NCI-H2107 (cell line): ENCODE results near the gene GPR37.

Experiments
- DNase-seq: peaks from one replicate; lab custom pipeline; 2025; lab: John Stamatoyannopoulos, UW

Gene GPR37, protein sequence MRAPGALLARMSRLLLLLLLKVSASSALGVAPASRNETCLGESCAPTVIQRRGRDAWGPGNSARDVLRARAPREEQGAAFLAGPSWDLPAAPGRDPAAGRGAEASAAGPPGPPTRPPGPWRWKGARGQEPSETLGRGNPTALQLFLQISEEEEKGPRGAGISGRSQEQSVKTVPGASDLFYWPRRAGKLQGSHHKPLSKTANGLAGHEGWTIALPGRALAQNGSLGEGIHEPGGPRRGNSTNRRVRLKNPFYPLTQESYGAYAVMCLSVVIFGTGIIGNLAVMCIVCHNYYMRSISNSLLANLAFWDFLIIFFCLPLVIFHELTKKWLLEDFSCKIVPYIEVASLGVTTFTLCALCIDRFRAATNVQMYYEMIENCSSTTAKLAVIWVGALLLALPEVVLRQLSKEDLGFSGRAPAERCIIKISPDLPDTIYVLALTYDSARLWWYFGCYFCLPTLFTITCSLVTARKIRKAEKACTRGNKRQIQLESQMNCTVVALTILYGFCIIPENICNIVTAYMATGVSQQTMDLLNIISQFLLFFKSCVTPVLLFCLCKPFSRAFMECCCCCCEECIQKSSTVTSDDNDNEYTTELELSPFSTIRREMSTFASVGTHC

DNA sequence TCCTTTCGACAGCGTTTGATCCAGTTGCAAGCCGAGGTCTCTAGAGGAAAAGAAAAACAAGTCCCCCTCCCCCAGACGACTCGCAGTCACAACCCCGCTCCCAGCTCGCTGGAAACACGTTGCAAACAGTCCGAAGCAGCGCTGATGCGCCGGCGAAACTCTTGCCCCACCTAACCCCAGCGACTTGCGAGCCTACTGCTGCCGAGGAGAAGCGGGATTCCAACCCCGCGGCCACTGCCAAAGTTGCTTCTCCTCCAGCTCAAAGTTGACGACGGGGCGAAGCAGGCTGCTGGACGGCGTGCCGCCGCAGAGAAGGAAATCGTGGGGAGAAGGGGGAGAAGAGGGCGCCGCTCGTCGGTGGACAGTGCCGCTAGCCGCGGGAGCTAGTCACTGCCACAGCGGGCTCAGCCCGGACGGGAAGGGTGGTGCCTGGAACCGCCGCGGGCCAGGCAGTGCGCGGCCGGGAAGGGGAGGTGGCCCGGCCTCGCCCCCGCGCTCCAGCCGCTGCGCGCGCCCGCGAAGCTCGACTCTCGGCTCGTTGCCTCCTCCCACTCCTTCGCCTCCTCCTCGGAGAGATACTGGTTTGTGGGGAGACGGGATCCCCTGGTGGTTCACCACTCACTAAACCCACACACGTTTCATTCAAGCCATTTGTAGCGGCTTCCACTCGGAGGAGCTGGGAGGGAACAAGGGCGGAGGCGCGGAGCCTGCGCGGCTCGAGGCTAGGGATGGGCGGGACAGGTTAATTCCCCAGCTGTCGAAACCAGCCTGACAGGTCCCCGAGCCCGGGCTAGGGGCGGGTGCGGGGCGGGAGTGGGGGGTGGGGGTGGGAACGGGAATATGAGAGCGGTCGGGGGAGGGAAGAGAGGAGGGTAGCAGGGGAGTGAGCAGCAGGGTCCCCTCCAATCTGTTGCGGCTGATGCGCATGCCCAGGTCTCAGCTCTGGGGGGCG lies at the start of gene GPR37:
Gene GPR37 (minus strand): TSS at position 392 of the 952 bp plus-strand sequence. CDS start 816 bp downstream, outside the sequence.
- peak; percentile 10 for DNase-seq

DNA sequence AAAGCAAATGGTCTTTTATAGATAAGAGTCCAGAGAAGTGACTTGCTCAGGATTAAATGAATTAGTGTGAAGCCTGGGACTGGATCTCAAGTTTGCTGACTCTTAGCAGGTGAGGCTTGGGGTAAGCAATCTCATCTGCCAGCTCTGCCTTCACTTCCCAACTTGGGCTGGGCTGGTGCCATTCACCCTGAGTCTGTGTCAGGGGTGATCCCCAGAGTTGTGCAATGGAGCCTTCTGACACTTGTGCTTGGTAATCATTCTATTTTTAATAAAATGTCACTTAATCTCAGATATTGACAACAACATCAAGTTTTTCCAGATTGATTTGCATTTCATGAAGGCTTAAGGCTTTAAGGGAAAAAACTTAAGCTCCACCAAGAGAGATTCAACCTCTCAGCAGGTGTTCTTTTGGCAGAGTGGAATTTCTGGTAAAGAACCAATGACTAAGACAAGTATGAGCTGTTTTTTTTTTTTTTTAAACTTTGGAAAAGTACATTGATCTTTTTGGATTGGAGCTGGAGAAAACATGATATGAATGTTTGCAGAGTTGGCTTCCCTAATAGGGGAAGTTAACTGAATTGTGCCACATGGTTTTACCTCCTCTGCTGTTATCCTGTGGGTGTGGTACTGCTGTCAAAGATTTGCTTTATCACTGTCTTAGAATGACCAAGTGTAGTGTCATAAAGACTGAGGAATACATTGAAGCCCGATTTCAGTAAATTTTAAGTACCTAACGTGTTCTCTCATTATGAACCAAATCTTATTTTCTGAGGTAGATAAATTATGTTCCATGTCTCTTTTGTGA lies 48.6 kb upstream of the GPR37 start:
- no peak for DNase-seq

DNA sequence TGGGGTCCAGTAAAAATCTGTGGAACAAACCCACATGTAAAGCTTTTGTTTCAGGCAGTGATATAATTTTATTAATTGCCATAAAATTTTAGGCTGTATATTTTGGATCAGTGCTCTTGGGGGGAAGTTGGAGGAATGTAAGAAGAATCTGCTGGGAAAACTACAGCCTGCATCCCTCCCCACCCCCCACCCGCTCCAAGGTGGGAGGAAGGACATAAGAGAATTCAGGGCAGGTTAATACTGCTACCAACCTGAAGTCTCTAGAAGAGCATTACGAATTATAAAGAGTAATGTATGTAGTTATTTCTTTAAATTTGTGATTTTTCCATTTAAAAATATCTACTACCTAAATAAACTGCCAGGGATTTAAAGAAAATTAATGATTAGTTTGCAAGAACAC lies 47.2 kb upstream of the GPR37 start:
- no peak for DNase-seq

DNA sequence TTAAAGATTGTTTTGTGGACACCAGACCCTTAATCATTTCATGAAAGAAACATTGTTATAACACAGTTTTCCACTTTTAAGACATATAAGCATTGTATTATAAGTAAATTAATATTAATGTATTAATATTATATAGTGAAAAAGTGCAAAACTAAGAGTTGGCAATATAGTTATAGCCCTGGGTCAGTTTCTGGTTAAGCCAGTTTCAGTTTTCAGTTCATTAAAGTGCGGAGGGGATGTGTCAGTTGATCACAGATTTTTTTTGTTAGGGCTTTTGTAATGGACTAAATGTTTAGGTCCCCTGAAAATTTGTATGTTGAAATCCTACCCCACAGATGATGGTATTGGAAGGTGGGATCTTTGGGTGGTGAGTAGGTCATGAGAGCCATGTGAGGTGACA lies 45.7 kb upstream of the GPR37 start:
- no peak for DNase-seq

DNA sequence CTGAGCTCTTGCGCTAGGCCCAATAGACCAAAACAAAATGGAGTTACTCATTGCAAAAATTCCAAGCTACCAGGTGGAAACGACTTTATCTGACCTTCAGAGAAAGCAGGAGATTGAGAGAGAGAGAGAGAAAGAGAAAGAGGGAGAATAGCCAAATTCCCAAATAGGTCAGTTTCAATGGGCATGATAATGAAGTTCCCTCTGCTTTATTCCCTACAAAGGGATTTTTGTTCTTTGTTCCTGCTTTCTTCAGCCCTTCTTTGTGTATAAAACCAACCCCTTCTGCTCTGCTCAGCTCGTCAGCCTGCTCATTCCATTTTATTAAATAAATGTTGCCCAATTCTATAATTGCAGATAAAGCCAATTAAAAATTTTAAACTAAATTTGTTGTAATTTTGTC lies 45.0 kb upstream of the GPR37 start:
- no peak for DNase-seq

DNA sequence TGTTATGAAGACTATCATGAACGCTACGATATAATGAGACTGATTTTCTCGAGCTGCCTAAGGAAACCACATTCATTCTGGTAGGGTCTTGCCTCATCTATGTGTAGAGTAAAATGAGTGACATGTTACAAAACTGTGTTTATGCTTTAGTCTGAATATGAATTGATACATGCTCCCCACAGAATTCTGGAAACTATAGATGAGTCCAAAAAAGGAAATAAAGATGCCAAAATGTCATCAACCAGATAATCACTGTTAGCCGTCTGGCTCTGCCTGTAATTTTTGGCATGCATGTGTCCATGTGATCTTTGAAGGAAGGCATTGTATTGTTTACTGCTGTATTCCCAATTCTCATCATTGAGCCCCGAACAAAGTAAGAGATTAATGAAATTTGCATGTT lies 42.6 kb upstream of the GPR37 start:
- DNase-seq: no peak

DNA sequence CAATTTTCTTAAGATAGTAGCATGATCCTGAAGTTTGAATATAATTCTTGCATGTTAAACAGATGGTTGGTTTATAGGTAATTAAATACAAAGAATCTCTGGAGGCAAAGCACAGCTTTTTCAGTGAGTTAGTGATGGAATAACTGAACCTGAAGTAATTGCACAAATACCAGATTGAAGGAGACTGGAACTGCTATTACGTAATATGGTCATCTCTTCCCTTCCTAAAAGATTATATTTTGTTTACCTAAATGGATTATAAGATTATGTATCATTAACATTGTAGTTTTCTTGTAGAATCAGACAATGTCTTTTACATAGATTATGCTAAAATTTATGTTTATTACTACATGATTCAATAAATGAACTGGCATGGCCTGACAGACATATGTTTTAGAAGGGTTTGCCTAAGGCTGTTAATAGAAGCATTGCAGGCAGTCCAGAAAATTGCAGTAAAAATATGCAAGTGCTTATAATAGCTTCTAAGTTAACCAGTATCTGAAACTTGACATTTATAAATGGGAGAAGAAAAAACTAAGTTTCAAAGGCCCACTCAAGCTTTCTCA lies 35.8 kb upstream of the GPR37 start:
- no peak for DNase-seq

DNA sequence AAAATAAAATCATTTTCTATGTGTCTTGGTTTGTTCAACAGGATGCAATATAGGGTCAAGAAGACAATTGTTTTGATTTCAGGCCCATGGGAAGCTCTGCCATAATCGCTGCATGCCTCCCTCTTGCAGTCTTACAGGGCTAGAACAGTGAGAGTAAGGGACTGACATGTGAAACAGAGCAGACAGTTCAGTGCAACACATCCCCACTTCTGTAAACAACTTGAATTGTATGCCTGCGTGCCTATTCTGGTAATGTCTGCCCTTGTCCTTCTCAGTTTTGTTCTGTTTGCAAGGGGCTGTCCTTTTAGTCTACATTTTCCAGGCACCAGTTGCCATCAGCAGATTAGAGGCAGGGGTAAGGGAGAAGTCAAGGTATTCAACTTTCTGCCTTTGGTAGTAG lies 34.8 kb upstream of the GPR37 start:
- no peak for DNase-seq

DNA sequence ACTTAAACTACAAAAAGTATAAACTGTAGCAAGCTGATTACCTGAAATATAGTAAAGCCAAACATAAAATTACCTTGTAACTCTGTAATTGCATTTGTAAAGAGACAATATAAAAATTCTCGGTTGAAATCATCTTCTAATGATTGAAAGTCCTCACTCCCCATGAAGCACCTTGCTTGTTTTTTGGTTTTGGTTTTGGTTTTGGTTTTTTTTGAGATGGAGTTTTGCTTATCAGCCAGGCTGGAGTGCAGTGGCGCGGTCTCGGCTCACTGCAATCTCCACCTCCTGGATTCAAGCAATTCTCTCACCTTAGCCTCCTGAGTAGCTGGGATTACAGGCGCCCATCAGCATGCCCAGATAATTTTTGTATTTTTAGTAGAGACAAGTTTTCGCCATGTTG lies 33.9 kb upstream of the GPR37 start:
- DNase-seq: no peak

DNA sequence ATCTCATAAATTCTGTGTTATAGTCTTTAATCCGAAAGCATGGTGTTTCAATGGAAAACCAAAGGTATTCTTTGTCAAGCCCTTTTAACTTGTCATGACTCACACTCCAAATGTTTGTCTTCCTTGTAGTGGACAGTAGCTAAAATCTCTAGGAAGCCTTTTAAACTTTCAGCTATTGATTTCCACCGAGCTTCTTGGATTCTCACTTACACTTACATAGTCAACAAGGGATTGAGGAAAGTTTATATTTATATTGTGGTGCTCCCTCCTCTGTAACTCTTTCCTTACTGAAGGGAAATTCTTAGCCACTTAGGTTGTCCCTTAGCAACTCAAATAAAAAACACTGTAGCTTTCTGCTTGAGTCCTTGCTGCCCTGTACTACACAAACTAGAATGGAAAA lies 31.2 kb upstream of the GPR37 start:
- DNase-seq: no peak

DNA sequence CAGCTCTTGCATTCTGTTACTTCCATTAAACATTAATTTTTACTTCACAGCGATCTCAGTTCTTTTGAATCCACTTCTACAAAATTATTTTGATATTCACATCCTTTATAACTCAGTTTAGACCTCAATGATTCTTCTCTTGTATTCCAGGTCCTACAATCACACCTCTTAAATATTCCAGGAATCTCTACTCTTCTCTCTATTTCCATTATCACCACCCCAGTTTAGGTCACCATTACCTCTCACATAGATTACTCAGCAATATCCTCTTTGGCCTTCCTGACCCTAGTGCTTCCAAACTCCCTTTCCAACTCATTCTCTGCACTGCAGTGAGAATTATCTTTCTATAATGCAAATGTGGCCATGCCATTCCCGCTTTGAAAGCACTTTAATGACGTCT lies 27.1 kb upstream of the GPR37 start:
- DNase-seq: no peak

DNA sequence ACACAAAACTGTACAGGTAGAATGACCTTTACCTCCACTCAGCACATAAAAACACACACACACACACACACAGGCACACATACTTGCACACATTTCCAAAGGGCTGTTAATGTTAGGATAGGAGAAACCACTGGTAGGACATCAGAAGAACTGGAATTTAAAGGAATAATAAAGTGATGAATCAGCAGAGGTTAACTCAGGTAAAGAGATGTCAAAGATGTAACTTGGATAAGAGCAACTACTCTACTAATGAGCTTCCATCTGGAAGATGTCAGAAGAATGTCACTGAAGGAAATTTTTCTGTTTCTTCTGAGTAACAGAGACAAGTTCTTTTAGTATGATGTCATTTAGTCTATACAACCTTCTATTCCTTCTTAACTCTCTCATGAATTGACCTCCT lies 26.4 kb upstream of the GPR37 start:
- DNase-seq: no peak

DNA sequence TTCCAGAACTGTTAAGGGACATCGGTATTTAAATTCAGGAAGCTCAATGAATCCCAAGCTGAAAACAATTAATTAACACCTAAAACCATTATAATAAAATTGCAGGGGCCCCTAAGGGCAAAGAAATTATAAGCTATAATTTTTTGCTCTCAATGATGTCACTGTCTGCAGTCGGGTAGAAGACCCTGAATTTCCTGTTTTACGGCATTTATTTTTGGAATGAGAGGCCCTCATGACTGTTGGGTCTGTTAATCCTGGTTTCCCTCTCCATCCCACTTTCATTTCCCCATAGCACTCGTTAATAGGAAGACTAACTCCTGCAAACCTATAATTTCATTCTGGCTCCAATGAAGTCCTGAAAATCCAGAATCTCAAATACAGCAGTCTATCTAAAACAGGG lies 25.8 kb upstream of the GPR37 start:
- no peak for DNase-seq

DNA sequence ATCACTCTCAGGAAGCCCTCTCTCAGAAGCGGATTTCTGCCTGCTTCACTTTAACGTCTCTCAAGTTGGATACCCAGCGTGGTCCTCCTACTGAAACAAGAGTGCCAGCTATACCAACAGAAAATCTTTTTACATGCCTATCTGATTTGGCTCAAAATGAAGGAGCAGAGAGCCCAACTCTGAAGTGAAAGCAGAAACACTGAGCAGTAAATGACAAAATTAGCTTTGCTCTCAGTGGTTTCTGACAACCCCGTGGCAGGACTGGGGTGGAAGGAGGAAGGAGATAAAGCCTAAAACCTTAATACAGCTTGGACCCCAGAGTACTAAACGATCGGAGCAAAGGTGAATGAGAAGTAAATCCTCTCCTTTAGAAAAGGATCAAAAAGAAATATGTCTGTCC lies 25.1 kb upstream of the GPR37 start:
- no peak for DNase-seq

DNA sequence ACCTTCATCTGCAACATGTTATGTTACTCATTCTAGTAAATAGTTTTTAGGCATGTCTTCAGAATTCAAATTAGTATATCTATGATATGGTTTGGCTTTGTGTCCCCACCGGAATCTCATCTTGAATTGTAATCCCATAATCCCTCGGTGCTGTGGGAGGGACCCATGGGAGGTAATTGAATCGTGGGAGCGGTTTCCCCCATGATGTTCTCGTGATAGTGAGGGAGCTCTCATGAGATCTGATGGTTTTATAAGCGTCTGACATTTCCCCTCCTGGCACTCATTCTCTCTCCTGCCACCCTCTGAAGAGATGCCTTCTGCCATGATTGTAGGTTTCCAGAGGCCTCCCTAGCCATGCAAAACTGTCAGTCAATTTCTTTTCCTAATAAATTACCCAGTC lies 20.4 kb upstream of the GPR37 start:
- no peak for DNase-seq

DNA sequence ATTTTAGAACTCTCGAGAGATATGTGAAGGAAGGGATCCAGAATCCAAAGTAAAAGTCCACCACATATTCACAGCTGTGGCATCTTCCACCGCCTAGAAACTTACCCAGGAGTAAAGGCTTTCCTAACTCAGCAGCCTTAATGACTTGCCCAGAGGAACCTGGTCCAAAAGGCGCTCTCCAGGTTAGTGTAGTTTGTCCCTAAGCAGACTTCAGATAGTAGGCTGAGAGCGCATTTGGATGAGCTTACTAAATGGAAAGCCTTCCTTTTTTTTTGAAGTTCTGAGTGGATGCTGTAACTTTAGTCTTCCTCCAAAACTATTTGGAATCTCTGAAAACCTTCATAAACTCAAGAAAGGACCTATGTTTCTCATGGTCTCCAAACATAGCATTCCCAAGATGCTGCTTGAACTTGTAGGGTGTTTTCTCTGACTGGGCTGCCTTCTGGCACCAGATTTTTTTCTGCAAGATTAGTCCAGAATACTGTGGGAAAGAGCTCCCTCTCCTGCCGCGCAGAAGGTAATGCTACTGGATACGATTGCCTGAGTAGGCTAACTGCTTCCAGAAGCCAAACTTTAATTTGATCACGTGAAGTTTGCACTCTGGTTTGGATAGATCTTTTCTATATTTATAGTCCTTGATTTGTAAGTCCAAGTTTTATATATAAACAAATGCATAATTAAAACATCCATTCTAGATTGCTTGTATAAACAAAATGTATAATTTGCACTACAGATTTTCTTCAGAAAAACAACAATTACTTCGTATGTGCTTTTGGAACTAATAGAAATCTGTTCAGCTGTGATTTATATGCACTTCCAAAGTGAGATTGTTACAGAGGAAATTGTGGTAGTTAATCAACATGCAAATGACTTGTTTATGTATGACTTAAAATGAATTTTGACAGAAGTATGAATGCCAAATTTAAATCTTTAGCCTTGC lies 19.6 kb upstream of the GPR37 start:
- peak; percentile 8 for DNase-seq

DNA sequence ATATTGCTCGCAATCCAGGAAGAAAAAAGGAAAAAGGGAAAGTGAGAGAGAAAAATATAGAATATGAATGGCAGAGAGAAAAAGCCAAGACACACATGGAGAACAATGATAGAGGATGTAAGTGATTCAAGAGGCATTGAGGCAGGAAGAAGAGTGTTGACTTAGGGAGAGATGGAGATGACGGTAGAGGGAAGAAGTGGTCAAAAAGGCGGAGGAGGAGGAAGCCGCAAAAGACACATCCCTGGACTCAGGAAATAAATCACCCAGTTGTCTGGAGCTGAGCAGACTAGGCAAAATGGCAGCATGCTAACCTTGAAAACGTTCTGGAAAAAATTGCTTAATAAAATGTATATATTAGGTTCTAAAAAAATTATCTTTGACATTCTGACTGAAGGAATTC lies 17.7 kb upstream of the GPR37 start:
- DNase-seq: no peak

DNA sequence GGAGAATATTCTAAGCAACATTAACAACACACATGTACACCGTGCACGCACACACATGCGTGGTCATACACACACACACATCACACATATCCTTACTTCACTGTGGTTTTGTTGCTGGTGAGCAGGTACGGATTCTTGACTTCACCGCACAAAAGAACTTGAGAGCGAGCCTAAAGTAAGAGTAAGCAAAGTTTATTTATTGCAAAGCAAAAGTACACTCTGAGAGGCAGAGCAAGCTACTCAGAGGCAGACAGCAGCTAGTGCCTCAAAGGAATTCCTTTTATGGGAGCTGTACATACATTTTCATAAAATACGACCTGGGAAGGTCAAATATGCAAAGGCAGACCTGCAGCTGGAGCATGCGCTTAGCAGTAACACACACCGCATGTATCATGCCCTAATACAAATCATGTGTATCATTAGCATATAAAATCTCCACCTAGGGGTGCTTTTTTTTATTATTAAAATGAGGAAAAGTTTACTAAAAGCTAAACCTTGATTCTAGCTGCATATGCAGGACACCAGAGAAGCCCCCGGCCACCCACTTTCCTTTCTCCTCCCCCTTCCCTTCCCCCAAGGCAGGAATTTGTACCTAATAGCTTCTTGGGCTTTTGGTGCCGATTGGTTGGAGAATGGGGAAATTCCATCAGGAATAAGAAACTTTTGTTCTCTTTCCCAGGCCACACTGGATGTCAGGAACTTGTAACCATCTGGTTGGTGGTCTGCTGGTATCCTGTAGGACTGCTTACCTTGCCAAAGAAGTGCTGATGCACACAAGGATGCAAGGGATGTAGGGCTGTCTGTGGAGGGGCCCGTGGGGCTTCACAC lies 16.5 kb upstream of the GPR37 start:
- no peak for DNase-seq

DNA sequence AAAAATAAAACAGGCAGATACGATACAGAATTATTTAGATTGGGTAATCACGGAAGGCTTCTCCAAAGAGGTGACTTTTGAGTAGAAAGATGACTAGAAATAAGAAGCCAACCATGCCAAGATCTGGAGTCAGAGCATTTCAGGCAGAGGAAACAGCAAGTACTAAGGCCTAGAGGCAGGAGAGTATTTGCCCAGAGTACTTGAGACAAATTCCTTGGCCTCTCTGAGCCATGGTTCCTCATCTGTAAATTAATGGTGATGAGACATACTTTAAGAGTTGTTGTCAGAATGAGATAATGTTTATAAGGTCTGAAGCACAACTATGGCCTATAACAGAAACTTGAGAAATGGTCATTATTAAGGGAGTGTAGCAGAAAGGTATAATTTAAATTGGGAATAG lies 15.8 kb upstream of the GPR37 start:
- no peak for DNase-seq

DNA sequence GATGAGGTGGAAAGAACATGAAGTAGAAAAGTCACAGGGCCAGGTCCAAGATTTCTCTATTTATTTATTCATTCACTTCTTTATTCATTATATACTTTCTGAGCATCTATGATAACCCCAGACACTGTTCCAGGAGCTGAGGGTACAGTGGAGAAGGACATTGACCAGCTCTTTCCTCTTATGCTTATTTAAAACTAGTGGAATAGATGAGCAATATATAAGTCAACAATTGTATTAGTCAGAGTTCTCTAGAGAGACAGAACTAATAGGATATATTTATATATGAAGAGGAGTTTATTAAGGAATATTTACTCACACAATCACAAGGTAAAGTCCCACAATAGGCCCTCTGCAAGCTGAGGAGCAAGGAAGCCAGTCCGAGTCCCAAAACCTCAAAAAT lies 15.0 kb upstream of the GPR37 start:
- DNase-seq: no peak
